ENCODE measurements around the gene INTS4. TPM values are rescaled to one million over a fixed set of nuclear protein-coding genes. Genes with fewer than 3 reads are reported as not detected.

The INTS4 gene
- total and polyA plus RNA-seq, 2 of the 8 experiments (the other 6 are each of a cell fraction or from before 2014, with no cell fraction given), result 27.0 to 31.3 TPM

DNA sequence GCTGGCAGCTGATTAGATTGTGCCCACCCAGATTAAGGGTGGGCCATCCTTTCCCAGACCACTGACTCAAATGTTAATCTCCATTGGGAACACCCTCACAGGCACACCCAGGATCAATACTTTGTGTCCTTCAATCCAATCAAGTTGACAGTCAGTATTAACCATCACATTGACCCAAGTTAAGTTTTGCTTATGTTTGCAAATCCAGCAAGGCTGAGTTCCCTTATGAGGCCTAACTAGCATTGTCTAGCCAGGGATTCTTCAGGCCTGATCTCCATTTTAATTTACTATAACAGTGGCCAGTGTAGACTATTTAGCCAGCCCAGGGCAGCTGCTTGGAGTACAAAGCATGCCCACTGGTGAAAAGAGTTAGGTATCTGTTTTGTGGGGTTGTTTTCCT lies 30.9 kb upstream of the INTS4 start (continued):
- no peak for TF ChIP-seq POLR2AphosphoS5 (IDR thresholded peaks at IDR 0.05; ENCODE audit: low read depth, low read length)
